Smooth muscle cell (in vitro differentiated cells): ENCODE measurements around the gene AMIGO2. TPM values are rescaled to one million over a fixed set of nuclear protein-coding genes. Genes with fewer than 3 reads are reported as not detected.

ENCODE experiments used
- DNase-seq: peaks from one replicate; lab custom pipeline; 2025; ENCODE audit not compliant: unreplicated experiment; lab: John Stamatoyannopoulos, UW
- H2AFZ ChIP-seq: fragments of 200-600 bp; sonication (generic); 2 replicates; pipeline ENCODE4 v1.6.0; 2016; ENCODE audit warnings: antibody characterized with exemption, low read depth, mild to moderate bottlenecking
- H3F3A ChIP-seq: fragments of 200-600 bp; sonication (generic); 2 replicates; pipeline ENCODE4 v1.6.0; 2017; ENCODE audit warnings: antibody characterized with exemption, low read depth
- H3K27ac ChIP-seq: fragments of 200-600 bp; sonication (generic); 2 replicates; pipeline ENCODE4 v1.5.1; 2016; ENCODE audit warnings: low read depth, mild to moderate bottlenecking
- H3K27me3 ChIP-seq: fragments of 200-600 bp; sonication (generic); 2 replicates; pipeline ENCODE4 v1.6.1; 2016; ENCODE audit warnings: low read depth, mild to moderate bottlenecking
- H3K36me3 ChIP-seq: fragments of 200-600 bp; sonication (generic); 2 replicates; pipeline ENCODE4 v1.5.1; 2016; ENCODE audit warnings: low read depth
- H3K4me1 ChIP-seq: fragments of 200-600 bp; sonication (generic); 2 replicates; pipeline ENCODE4 v1.5.1; 2016; ENCODE audit warnings: low read depth
- H3K4me2 ChIP-seq: fragments of 200-600 bp; sonication (generic); 2 replicates; pipeline ENCODE4 v1.6.0; 2016; ENCODE audit warnings: mild to moderate bottlenecking
- H3K4me3 ChIP-seq: fragments of 200-600 bp; sonication (generic); 2 replicates; pipeline ENCODE4 v1.5.1; 2016; ENCODE audit warnings: mild to moderate bottlenecking
- H3K79me2 ChIP-seq: fragments of 200-600 bp; sonication (generic); 2 replicates; pipeline ENCODE4 v1.6.0; 2016; ENCODE audit warnings: low read depth, mild to moderate bottlenecking
- H3K9ac ChIP-seq: fragments of 200-600 bp; sonication (generic); 2 replicates; pipeline ENCODE4 v1.6.0; 2016; ENCODE audit warnings: low read depth
- H3K9me3 ChIP-seq: fragments of 200-600 bp; sonication (generic); replicated peaks from 2 replicates; pipeline ENCODE4 v1.5.1; 2016; ENCODE audit warnings: low read depth
- H4K20me1 ChIP-seq: fragments of 200-600 bp; sonication (generic); 2 replicates; pipeline ENCODE4 v1.6.0; 2016; ENCODE audit warnings: low read depth
- CTCF ChIP-seq: fragments of 200-600 bp; sonication (generic); IDR thresholded peaks from 2 replicates; pipeline ENCODE4 v1.5.1; 2017; ENCODE audit warnings: borderline replicate concordance, mild to moderate bottlenecking, antibody characterized with exemption; ENCODE audit not compliant: insufficient read depth, poor library complexity, severe bottlenecking
- WGBS: methylation state at CpG from one replicate; pipeline ENCODE4 v1.1.7; 2016; ENCODE audit warnings: low lambda C conversion rate; 5-methylcytosine and 5-hydroxymethylcytosine counted together
- polyA plus RNA-seq: library from polyadenylated mRNA; unstranded; fragments of >200 nt; fragmentation: Nextera tagmentation; extraction: Ambion mirVana; gene quantifications from 2 replicates; pipeline ENCODE4 v1.2.1, GENCODE V29; 2016
- total RNA-seq: library from RNA; depleted of rRNA; stranded (reverse); fragments of >200 nt; gene quantifications from 2 replicates; pipeline ENCODE4 v1.2.3, GENCODE V29; 2014

AMIGO2 gene
- total and polyA plus RNA-seq, 2 experiments from 2014 or later, result 30.4 to 59.6 TPM

GRCh38 chr12:47097276-47097896 lies 17.6 kb upstream of the AMIGO2 start:
- Histone ChIP-seq H3F3A (peaks cover 1% of the 10 kb centered on the region), H3K27ac (peak overlapping the region; percentile 85), H3K36me3 (no peaks in the 10 kb centered on the region), H3K4me2 (peak overlapping the region; percentile 59), H2AFZ (no peak overlapping the region), H4K20me1 (no peaks in the 10 kb centered on the region), H3K9ac (peak overlapping the region; percentile 47), H3K79me2 (no peaks in the 10 kb centered on the region), H3K27me3 (no peaks in the 10 kb centered on the region), H3K4me3 (no peak overlapping the region), H3K9me3 (no peaks in the 10 kb centered on the region), H3K4me1 (peaks cover 18% of the 10 kb centered on the region)
- no peak for TF ChIP-seq CTCF
- DNase-seq, result no peak
- WGBS, result 61% methylated on average over 7 of the region's 7 CpGs

GRCh38 chr12:47095446-47096236 lies 15.9 kb upstream of the AMIGO2 start:
- peak overlapping the region; percentile 56 for H3K9ac ChIP-seq
- no peak overlapping the region for H3K4me3 ChIP-seq
- H4K20me1 ChIP-seq, result no peaks in the 10 kb centered on the region
- no peaks in the 10 kb centered on the region for H3K27me3 ChIP-seq
- TF ChIP-seq CTCF, result no peak
- no peaks in the 10 kb centered on the region for H3K9me3 ChIP-seq
- no peaks in the 10 kb centered on the region for H3K36me3 ChIP-seq
- 17% methylated on average over 3 of the region's 3 CpGs for WGBS
- H3K4me1 ChIP-seq, result peaks cover 18% of the 10 kb centered on the region
- H3F3A ChIP-seq, result no peaks in the 10 kb centered on the region
- no peak overlapping the region for H2AFZ ChIP-seq
- peak overlapping the region; percentile 53 for H3K4me2 ChIP-seq
- DNase-seq, result no peak
- peak overlapping the region; percentile 85 for H3K27ac ChIP-seq
- no peaks in the 10 kb centered on the region for H3K79me2 ChIP-seq

- Histone ChIP-seq H3K4me1 (peaks cover 18% of the 10 kb centered on the region), H3K4me2 (peak overlapping the region; percentile 53), H3K9me3 (no peaks in the 10 kb centered on the region), H3K9ac (peak overlapping the region; percentile 56), H3K27me3 (no peaks in the 10 kb centered on the region), H3K27ac (peak overlapping the region; percentile 85), H4K20me1 (no peaks in the 10 kb centered on the region), H2AFZ (peak overlapping the region; percentile 8), H3K36me3 (no peaks in the 10 kb centered on the region), H3K79me2 (no peaks in the 10 kb centered on the region), H3F3A (no peaks in the 10 kb centered on the region), H3K4me3 (no peak overlapping the region)
- no peak for DNase-seq
- WGBS, result 65% methylated on average over 4 of the region's 4 CpGs
- TF ChIP-seq CTCF, result no peak
Measured at GRCh38 chr12:47094804-47095203, 15.0 kb upstream of the AMIGO2 start.
